HG02571 (cell line): ENCODE results near the gene SPDYE17.
"Not testable (repeated sequence)": the region's sequence is repeated elsewhere in the genome, so short reads cannot be mapped to it uniquely, and the experiment has no call there.

ENCODE experiments used
- ATAC-seq: cut with Tn5 transposase; IDR thresholded peaks from one replicate; pipeline ENCODE4 v1.9.1; 2021; ENCODE audit warnings: mild to moderate bottlenecking, moderate library complexity; ENCODE audit not compliant: unreplicated experiment

Gene SPDYE17

DNA sequence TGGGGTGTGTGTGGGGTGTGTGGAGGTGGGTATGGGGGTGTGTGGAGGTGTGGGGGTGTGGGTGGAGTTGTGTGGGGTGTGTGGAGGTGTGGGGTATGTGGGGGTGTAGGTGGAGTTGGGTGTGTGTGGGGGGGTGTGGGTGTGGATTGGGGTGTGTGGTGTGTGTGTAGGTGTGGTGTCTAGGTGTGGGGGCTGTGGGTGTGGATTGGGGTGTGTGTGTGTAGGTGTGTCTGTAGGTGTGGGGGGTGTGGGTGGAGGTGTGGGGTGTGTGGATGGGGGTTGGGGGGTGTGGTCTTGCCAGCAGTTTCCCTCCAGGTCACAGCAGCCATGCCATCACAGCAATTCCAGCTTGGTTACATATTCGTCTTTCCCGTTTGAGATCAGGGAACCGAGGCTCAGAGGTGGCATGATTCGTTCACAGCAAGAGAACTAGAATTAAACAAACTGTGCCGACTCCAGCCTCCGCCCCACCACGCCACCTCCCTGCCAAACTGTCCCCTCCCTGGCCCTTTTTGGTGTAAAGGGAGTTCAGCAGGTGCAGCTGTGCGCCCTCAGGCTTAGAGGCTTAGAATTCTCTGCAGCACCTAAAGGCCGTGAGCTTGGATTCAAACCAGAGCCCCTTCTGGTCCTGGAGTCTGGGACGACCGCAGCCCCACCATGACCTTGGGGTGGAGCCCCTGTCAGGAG is 33.3 kb downstream of the SPDYE17 start:
- not testable (repeated sequence) for ATAC-seq

DNA sequence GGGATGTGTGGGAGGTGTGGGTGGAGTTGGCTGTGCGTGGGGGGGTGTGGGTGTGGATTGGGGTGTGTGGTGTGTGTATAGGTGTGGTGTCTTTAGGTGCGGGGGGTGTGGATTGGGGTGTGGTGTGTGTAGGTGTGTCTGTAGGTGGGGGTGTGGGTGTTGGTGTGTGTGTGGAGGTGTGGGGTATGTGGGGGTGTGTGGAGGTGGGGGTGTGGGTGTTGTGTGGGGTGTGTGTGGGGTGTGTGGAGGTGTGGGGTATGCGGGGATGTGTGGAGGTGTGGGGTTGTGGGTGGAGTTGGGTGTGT is 33.9 kb downstream of the SPDYE17 start:
- no peak for ATAC-seq

DNA sequence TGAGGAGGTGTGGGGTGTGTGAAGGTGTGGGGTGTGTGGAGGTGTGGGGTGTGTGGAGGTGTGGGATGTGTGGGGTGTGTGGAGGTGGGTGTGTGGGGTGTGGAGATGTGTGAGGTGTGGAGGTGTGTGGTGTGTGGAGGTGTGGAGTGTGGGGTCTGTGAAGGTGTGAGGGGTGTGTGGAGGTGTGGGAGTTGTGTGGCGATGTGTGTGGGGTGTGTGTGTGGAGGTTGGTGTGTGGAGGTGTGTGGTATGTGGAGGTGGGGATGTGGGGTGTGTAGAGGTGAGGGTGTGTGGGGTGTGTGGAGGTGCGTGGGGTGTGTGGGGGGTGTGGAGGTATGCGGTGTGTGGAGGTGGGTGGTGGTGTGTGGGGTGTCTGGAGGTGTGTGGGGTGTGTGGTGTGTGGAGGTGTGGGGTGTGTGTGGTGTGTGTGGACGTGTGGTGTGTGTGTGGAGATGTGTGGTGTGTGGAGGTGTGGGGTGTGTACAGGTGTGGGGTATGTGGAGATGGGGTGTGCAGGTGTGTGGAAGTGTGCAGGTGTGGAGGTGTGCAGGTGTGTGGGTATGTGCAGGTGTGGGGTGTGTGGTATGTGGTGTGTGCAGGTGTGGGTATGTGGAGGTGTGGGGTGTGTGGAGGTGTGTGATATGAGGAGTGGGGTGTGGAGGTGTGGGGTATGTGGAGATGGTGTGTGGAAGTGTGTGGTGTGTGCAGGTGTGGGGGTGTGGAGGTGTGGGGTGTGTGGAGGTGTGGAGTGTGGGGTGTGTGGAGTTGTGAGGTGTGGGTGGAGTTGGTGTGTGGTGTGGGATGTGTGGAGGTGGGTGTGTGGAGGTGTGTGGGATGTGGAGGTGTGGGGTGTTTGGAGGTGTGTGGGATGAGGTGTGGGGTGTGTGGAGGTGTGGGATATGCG is 34.5 kb downstream of the SPDYE17 start:
- no peak for ATAC-seq

DNA sequence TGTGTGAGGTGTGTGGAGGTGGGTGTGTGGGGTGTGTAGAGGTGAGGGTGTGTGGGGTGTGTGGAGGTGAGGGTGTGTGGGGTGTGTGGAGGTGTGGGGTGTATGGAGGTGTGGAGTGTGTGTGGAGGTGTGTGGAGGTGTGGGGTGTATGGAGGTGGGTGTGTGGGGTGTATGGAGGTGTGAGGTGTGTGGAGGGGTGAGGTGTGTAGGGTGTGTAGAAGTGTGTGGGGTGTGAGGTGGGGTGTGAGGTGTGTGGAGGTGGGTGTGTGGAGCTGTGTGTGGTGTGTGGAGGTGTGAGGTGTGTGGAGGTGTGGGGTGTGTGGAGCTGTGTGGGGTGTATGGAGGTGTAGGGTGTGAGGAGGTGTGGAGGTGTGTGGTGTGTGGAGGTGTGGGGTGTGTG is 35.2 kb downstream of the SPDYE17 start:
- ATAC-seq, result not testable (repeated sequence)

- ATAC-seq, result not testable (repeated sequence)
These were observed 37.9 kb downstream of the SPDYE17 start for GRCh38 chr7:76994286-76994685.

GRCh38 chr7:76993831-76994230 is 38.3 kb downstream of the SPDYE17 start:
- ATAC-seq, result not testable (repeated sequence)

GRCh38 chr7:76992871-76993270 is 39.3 kb downstream of the SPDYE17 start:
- not testable (repeated sequence) for ATAC-seq

- ATAC-seq, result not testable (repeated sequence)
These were observed 40.0 kb downstream of the SPDYE17 start for GRCh38 chr7:76992204-76992603.

- not testable (repeated sequence) for ATAC-seq
These were observed 42.0 kb downstream of the SPDYE17 start for GRCh38 chr7:76990202-76990601.

DNA sequence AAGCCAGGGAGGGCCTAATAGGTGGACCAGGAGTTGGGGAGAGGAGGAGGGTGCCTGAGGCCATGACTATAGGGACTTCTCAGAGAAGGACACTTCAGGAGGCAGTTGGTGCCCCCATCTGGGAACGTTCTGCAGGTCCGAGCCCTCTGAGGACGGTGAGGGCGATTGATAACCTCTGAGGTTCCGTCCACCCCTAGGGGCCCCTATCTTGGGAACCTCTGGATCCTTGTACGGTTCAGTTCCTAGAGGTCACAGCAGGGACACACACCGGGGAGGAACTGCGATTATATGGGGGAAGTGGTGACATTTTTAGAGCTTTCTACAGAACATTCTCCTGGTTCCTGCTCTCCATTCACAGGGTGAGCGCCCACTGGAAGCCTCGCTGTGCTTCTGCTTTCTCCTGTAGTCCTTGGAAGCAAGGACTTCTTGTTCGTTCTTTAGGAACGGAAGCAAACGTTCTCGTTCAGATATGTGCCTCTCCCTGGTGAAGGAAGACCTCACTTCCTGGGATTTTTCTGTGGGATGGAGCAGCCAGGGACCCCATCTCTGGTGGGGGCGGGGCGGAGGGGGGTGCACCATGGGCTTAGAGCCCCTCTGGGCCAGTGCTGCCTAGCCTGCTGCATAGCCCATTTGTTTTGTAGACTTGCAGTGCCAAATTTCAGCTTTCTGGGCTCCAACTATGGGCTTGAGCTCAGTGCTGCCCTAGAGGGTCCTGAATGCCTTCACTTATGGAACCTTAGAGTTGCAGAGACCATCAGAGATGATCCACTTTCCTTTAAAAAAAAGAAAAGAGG is 46.0 kb downstream of the SPDYE17 start:
- not testable (repeated sequence) for ATAC-seq

DNA sequence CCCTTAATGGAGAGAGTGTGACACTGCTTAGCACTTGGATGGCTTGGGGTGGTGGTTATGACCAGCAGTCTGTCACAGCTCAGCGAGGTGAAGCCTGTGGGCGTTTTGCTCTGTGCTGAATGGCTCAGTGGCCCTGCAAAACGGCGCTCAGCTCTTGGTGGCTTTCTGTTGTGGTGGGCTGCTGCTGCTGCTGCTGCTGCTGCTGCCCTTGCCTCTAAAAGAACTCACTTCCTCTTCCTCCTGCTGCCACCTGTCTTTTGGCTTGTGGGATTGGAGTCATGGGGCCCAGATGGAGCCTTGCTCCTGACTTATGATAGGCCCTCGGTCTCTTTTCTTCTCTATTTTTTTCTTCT is 47.4 kb downstream of the SPDYE17 start:
- ATAC-seq, result peak; percentile 95

DNA sequence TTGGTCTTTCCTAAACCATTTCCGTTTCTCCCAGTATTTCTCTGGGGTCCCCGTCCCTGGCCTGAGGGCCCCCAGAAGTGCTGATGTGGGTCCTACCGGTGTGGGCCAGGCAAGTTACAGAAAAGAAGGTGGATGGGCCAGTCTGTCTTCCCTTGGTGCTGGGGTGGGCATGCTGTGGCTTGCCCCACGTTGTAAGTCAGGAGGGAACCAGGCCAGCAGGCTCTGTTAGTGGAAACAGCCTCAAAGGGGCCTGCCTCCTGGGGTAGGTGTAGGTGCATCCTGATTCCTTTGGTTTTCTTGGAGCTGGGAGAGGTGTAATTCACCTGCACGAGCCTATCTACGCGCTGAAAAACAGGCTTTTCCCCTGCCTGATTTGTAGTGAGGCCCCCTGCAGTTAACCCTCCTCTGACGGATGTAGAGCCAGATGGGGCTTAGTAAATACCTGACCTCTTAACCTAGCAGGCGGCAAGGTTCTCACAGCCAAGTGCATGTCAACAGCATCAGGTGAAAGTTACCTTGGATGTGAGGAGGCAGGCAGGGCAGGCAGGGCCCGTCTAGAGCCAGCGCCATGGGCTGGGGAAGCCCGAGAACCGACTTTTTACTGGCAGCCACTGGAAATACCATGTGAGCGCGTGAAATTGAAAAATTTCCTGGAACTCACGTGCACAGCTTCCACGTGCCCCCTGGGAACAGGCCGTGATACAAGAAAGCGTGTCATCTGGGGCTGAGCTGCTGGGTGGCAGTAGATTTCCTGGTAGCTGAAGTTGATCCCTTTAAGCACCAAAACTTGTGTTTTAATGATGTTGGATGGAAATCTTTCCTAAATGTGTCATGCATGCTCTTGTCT is 48.0 kb downstream of the SPDYE17 start:
- ATAC-seq, result peak; percentile 11

DNA sequence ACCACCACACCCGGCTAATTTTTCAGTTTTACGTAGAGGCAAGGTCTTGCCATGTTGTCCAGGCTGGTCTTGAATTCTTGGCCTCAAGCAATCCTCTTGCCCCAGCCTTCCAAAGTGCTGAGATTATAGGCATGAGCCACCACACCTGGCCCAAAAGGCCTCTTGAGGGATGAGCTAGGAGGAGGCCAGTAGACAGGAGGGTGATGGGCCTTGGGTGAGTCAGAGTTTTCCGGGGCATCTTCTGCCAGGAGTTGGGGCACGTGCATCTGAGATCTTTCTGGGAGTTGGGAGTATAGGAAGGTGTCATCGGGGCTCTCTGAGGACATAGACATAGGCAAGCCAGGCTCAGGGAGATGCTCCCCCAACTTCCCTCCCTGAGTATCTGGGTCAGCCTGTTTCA is 48.8 kb downstream of the SPDYE17 start:
- ATAC-seq, result not testable (repeated sequence)

DNA sequence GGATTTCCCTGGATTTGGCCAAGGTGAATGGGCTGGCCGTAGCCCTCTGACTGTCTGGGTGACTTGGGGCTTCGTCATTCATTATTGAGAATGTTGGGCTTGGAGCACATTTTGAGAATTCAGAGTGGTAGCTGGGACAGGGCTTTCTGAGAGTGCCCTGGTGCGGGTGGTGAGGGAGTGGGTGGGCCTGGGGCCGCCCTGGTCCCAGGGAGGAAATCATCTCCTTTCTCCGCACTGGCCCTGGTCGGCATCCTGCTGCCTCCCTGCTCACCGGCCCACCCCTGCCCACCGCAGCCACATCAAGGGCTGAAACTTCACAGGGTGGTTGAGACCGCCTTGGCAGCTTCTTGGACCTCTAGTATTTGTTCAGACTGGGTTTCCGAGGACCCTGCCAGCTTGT is 49.7 kb downstream of the SPDYE17 start:
- not testable (repeated sequence) for ATAC-seq

DNA sequence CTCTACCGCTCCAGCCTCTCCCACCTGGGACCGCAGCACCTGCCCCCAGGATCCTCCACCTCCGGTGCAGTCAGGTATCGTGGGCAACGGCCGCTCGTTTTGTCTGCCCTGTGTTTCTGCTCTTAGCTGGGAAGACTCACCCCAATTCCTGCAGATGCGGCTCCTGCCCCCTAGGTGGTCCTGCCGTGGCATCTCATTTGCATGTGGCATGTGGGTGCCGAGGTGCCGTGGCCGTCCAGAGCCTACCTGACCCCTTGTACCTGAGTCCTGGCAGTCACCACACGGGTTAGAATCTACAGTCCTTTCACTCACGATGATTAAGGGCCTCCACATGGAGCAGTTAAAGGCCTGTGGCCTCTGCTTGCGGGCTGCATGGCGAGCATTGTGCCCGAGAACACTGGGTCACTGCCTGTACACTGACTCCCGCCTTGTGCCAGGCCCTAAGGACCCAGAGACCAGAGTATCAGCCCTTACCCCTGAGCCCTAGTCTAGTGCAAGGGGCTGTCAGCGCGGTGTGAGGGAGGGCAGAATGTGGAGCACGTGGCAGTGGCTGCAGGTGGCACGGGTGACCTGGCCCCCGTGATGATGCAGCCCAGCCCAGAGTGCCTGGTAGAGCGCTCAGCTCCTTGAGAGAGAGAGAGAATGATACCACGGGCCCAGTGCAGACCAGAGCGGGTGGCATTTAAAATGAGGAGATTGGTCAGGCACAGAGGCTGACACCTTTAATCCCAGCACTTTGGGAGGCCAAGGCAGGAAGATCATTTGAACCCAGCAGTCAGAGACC is 50.8 kb downstream of the SPDYE17 start:
- not testable (repeated sequence) for ATAC-seq

DNA sequence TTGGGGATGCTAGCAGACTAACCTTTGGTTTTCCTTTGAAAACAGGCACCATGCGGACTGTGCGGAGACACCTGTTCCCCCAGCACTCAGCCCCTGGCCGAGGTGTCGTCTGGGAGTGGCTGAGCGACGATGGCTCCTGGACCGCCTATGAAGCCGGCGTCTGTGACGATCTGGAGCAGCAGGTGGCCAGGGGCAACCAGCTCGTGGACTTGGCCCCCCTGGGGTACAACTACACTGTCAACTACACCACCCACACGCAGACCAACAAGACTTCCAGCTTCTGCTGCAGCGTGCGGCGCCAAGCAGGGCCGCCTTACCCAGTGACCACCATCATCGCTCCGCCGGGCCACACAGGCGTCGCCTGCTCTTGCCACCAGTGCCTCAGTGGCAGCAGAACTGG is 51.6 kb downstream of the SPDYE17 start:
- not testable (repeated sequence) for ATAC-seq

- ATAC-seq, result not testable (repeated sequence)
These were observed 54.3 kb downstream of the SPDYE17 start for GRCh38 chr7:76977761-76978367.

GRCh38 chr7:76974793-76975579 is 57.2 kb downstream of the SPDYE17 start:
- ATAC-seq, result not testable (repeated sequence)
